IMR-90 (cell line): ENCODE results near the gene RNF112. TPM values are rescaled to one million over a fixed set of nuclear protein-coding genes. Genes with fewer than 3 reads are reported as not detected.
"Not testable (repeated sequence)": the region's sequence is repeated elsewhere in the genome, so short reads cannot be mapped to it uniquely, and the experiment has no call there.

Source experiments
- ATAC-seq: fragments of 200-7000 bp; cut with Tn5 transposase; 2 replicates; pipeline ENCODE4 v1.9.1; 2020; ENCODE audit warnings: low read depth, mild to moderate bottlenecking, moderate library complexity
- BruUV-seq: library from RNA; stranded (reverse); fragments of 400-500 nt; replicated peaks from 2 replicates; lab custom pipeline; 2021; lab: Mats Ljungman, UMichigan
- CTCF ChIA-PET: fragments of 300-600 bp; formaldehyde crosslinking; extraction: SDS; loops from one replicate; lab custom pipeline; 2021; ENCODE audit warnings: antibody characterized with exemption; lab: Yijun Ruan, JAX
- POLR2A ChIA-PET: fragments of 300-600 bp; sonication (Branson Sonifier 250); formaldehyde crosslinking; loops from one replicate; lab custom pipeline; 2022; ENCODE audit warnings: antibody characterized with exemption; ENCODE audit not compliant: unreplicated experiment; lab: Charles Lee
- DNase-seq: peaks from one replicate; pipeline ENCODE4 v3.0.0; 2013
- H2AFZ ChIP-seq: replicated peaks from 2 replicates; pipeline ENCODE3; 2013; ENCODE audit warnings: low read length, mild to moderate bottlenecking; ENCODE audit not compliant: poor library complexity
- H2AK5ac ChIP-seq: 2 replicates; pipeline ENCODE4 v1.6.1; 2013; ENCODE audit warnings: low read depth, low read length, inconsistent platforms
- H2AK9ac ChIP-seq: replicated peaks from 2 replicates; pipeline ENCODE3; 2013; ENCODE audit warnings: mild to moderate bottlenecking, low read depth, low read length, moderate library complexity; ENCODE audit not compliant: poor library complexity
- H2BK120ac ChIP-seq: 2 replicates; pipeline ENCODE4 v1.6.1; 2013; ENCODE audit warnings: low read depth, low read length, inconsistent platforms
- H2BK15ac ChIP-seq: 3 replicates; pipeline ENCODE4 v1.6.1; 2013; ENCODE audit warnings: low read depth, low read length, inconsistent platforms
- H2BK20ac ChIP-seq: 2 replicates; pipeline ENCODE4 v1.6.1; 2013; ENCODE audit warnings: low read depth, mild to moderate bottlenecking, inconsistent platforms, low read length, moderate library complexity
- H2BK5ac ChIP-seq: 2 replicates; pipeline ENCODE4 v1.6.1; 2013; ENCODE audit warnings: mild to moderate bottlenecking, low read depth, low read length, inconsistent platforms; ENCODE audit not compliant: poor library complexity, severe bottlenecking
- H3K14ac ChIP-seq: replicated peaks from 2 replicates; pipeline ENCODE4 v1.6.1; 2013; ENCODE audit warnings: low read depth, low read length, inconsistent platforms
- H3K18ac ChIP-seq: 2 replicates; pipeline ENCODE4 v1.6.1; 2013; ENCODE audit warnings: low read depth, low read length, control low read depth
- H3K23ac ChIP-seq: 2 replicates; pipeline ENCODE4 v1.6.1; 2013; ENCODE audit warnings: low read depth, low read length, inconsistent platforms
- H3K27ac ChIP-seq: 2 replicates; pipeline ENCODE4 v1.5.1; 2013; ENCODE audit warnings: mild to moderate bottlenecking, control low read depth, low read length; ENCODE audit not compliant: insufficient read depth
- H3K27me3 ChIP-seq: 2 replicates; pipeline ENCODE4 v1.6.1; 2013; ENCODE audit warnings: low read length; ENCODE audit not compliant: control insufficient read depth, insufficient read depth
- H3K36me3 ChIP-seq: 2 replicates; pipeline ENCODE4 v1.6.1; 2013; ENCODE audit warnings: low read length, mixed read lengths; ENCODE audit not compliant: control insufficient read depth, insufficient read depth
- H3K4ac ChIP-seq: 2 replicates; pipeline ENCODE4 v1.6.1; 2013; ENCODE audit warnings: low read depth, low read length, inconsistent platforms
- H3K4me1 ChIP-seq: 2 replicates; pipeline ENCODE4 v1.6.1; 2013; ENCODE audit warnings: low read length, mixed read lengths; ENCODE audit not compliant: control insufficient read depth, insufficient read depth
- H3K4me2 ChIP-seq: 2 replicates; pipeline ENCODE4 v1.6.1; 2013; ENCODE audit warnings: low read depth, mild to moderate bottlenecking, control low read depth, low read length, moderate library complexity
- H3K4me3 ChIP-seq: 2 replicates; pipeline ENCODE4 v1.5.1; 2013; ENCODE audit warnings: low read depth, mild to moderate bottlenecking, control low read depth, low read length, moderate library complexity; ENCODE audit not compliant: insufficient read depth
- H3K56ac ChIP-seq: 2 replicates; pipeline ENCODE4 v1.6.1; 2013; ENCODE audit warnings: low read length, inconsistent platforms; ENCODE audit not compliant: insufficient read depth; ENCODE audit errors: extremely low read depth
- H3K79me1 ChIP-seq, 2 experiments: 2 replicates each; pipeline ENCODE4 v1.6.1; 2013; ENCODE audit warnings: low read length in 2 of 2, inconsistent platforms in 1 of 2, low read depth in 1 of 2
- H3K9ac ChIP-seq: 2 replicates; pipeline ENCODE4 v1.6.1; 2013; ENCODE audit warnings: low read depth, low read length, control low read depth
- H3K9me1 ChIP-seq: 2 replicates; pipeline ENCODE4 v1.6.1; 2013; ENCODE audit warnings: low read length, inconsistent platforms; ENCODE audit not compliant: insufficient read depth
- H3K9me3 ChIP-seq: 2 replicates; pipeline ENCODE4 v1.6.1; 2013; ENCODE audit warnings: low read length; ENCODE audit not compliant: control insufficient read depth, insufficient read depth
- H4K20me1 ChIP-seq: 2 replicates; pipeline ENCODE4 v1.6.1; 2013; ENCODE audit warnings: low read length, inconsistent platforms; ENCODE audit not compliant: insufficient read depth
- H4K5ac ChIP-seq: 2 replicates; pipeline ENCODE4 v1.6.1; 2013; ENCODE audit warnings: mild to moderate bottlenecking, low read depth, low read length, control low read depth
- H4K8ac ChIP-seq, 2 experiments: 2 replicates each; pipeline ENCODE4 v1.6.1; 2013; ENCODE audit warnings: low read depth in 2 of 2, low read length in 2 of 2, control low read depth in 1 of 2, inconsistent platforms in 1 of 2
- H4K91ac ChIP-seq: 2 replicates; pipeline ENCODE4 v1.6.1; 2013; ENCODE audit warnings: low read depth, low read length, inconsistent platforms; ENCODE audit not compliant: insufficient read depth
- WGBS, 2 experiments: methylation state at CpG; one replicate each; pipeline versions ENCODE4 v1.1.5 to v1.1.7; 2013; ENCODE audit warnings: missing lambda C conversion rate in 2 of 2; ENCODE audit not compliant: insufficient read length in 1 of 2; ENCODE audit errors: extremely low coverage in 2 of 2; 5-methylcytosine and 5-hydroxymethylcytosine counted together
- dilution Hi-C: fragments of 300-500 bp; cut with HindIII; formaldehyde crosslinking; loops from one replicate; pipeline ENCODE4 v1.14.3; 2018; ENCODE audit warnings: low sequenced_read_pairs; ENCODE audit not compliant: unreplicated experiment
- in situ Hi-C: fragments of 300-500 bp; cut with MboI; formaldehyde crosslinking; loops from 3 replicates; pipeline ENCODE4 v1.14.3; 2019; ENCODE audit warnings: low sequenced_read_pairs, inconsistent platforms, mixed read lengths
- intact Hi-C: fragments of 100-400 bp; cut with micrococcal nuclease; formaldehyde crosslinking; loops from 2 replicates; pipeline ENCODE4 v1.10.0; 2022
- polyA plus RNA-seq, 3 experiments: library from polyadenylated mRNA; depleted of rRNA; stranded (reverse); fragments of >200 nt; gene quantifications; 2 replicates each; pipeline ENCODE4 v1.2.3, GENCODE V29; 2012; ENCODE audit warnings: low replicate concordance in 1 of 3
- total RNA-seq: library from RNA; depleted of rRNA; stranded (reverse); fragments of >200 nt; gene quantifications from 2 replicates; pipeline ENCODE4 v1.2.3, GENCODE V29; 2012

RNF112 gene
- total and polyA plus RNA-seq, 2 of the 4 experiments (the other 2 are of a cell fraction) = 2.5 to 5.7 TPM

- H2AFZ ChIP-seq, H2BK120ac ChIP-seq, H3K4ac ChIP-seq, H4K8ac ChIP-seq, BruUV-seq, DNase-seq, H2BK20ac ChIP-seq, H2AK5ac ChIP-seq, H4K20me1 ChIP-seq, H3K56ac ChIP-seq, H3K23ac ChIP-seq, H3K14ac ChIP-seq, H3K4me3 ChIP-seq, H3K9me1 ChIP-seq, H4K5ac ChIP-seq, H3K4me2 ChIP-seq, H3K18ac ChIP-seq, H2BK5ac ChIP-seq, H3K9me3 ChIP-seq, ATAC-seq, H2AK9ac ChIP-seq, intact Hi-C loops, dilution Hi-C loops, H2BK15ac ChIP-seq, H3K27me3 ChIP-seq, H3K27ac ChIP-seq, H3K9ac ChIP-seq, H3K79me1 ChIP-seq, H4K91ac ChIP-seq, H3K36me3 ChIP-seq: not testable (repeated sequence)
- H3K4me1 ChIP-seq = peaks cover 17% of the 10 kb centered on the region
- ChIA-PET POLR2A (interaction anchor here (0.7 kb wide), 1 partner anchor 85 kb away, joined by 4 read pairs; no protein-coding TSS in a partner anchor), CTCF (interaction anchor here (0.6 to 4.0 kb wide), 10 partner anchors 10 to 316 kb away, joined by 3 to 44 read pairs (median 4); partner anchors contain the start of genes B9D1, MAPK7 and MFAP4)
- WGBS, 2 experiments = no CpG with 5 or more reads among the region's 26 CpGs
- in situ Hi-C loops = loop anchor here (5.0 kb wide), 1 partner anchor 84 kb away; the partner anchor contains the start of gene B9D1
Measured at GRCh38 chr17:19446577-19446976, 35.5 kb downstream of the RNF112 start.
